ENCODE data around the gene FRMD4B. TPM values are rescaled to one million over a fixed set of nuclear protein-coding genes. Genes with fewer than 3 reads are reported as not detected.

FRMD4B gene
- total RNA-seq, 3 donors from 2014 or later = 26.0 to 29.4 (median 28.6) TPM

DNA sequence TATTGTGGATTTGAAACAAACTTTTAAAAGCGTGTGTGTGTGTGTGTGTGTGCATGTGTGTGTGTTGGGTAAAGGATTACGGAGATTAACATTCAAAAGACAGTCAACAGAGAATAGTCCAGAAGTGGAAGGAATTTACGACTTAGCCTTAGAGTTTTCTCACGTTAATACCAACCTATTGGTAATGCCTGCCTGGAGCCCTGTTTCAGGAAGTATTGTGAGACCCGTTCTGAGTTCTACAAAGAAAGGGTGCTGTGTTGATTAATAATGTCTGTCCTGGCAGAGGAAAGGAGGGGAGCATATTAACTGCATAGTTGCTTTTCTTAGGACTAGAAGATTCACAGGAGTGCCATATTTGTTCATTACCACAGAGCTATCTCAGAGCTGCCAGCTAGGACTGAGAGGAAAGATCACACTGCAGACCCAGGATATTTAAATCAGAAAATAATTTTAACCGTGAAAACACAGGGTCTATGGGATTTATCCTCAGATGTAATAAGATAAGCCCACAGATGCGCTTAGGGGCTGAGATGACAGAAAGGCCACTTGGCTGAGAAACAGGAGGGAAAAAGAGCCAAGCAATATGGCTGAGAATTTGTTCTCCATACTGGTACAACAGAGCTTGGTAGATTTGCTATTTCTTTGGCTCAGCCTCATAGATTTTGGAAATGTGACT is 40.5 kb upstream of the FRMD4B start:
- DNase-seq = no peak
- H3K4me3 ChIP-seq = no peak overlapping the region
- intact Hi-C loops (cut with DNase I, micrococcal nuclease) = loop anchor here in 1 of 2 donors (10.0 kb wide), 1 partner anchor 262 kb away; no protein-coding TSS in a partner anchor

DNA sequence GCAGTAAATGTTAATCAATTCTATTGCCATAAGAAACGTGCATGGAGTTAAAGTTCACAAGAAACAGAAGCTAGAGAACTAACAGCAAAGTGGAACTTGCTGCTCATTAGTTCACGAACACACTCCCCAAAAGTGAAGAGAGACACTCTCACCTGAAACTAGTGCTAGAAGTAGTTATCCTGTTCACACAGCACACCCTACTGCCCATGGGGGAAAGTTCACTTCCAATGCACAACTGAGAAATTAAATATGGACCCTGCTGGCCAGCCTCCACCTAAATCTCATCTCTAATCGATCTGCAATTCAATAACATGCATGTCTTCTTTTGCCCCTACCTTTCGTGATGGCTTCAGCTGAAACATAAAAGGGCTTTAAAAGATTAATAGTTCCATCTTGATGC is 39.4 kb upstream of the FRMD4B start:
- no peaks in the 10 kb centered on the region for H3K9me3 ChIP-seq
- peak; percentile 61 for ATAC-seq
- TF ChIP-seq, protein P1, sequence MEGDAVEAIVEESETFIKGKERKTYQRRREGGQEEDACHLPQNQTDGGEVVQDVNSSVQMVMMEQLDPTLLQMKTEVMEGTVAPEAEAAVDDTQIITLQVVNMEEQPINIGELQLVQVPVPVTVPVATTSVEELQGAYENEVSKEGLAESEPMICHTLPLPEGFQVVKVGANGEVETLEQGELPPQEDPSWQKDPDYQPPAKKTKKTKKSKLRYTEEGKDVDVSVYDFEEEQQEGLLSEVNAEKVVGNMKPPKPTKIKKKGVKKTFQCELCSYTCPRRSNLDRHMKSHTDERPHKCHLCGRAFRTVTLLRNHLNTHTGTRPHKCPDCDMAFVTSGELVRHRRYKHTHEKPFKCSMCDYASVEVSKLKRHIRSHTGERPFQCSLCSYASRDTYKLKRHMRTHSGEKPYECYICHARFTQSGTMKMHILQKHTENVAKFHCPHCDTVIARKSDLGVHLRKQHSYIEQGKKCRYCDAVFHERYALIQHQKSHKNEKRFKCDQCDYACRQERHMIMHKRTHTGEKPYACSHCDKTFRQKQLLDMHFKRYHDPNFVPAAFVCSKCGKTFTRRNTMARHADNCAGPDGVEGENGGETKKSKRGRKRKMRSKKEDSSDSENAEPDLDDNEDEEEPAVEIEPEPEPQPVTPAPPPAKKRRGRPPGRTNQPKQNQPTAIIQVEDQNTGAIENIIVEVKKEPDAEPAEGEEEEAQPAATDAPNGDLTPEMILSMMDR (IDR thresholded peaks at IDR 0.05) = no peak
- intact Hi-C loops (cut with DNase I, micrococcal nuclease) = loop anchor here in 1 of 2 donors (10.0 kb wide), 1 partner anchor 260 kb away; no protein-coding TSS in a partner anchor
- H3K36me3 ChIP-seq (ENCODE audit: low read depth) = no peaks in the 10 kb centered on the region
- H3K4me3 ChIP-seq = no peak overlapping the region
- H3K4me1 ChIP-seq (ENCODE audit: low read depth) = no peaks in the 10 kb centered on the region
- DNase-seq = peak in 1 of 3 donors; percentile 53

More for the DNA sequence above, 40.5 kb upstream of the FRMD4B start:
- no peaks in the 10 kb centered on the region for H3K9me3 ChIP-seq
- no peak for ATAC-seq
- H3K36me3 ChIP-seq (ENCODE audit: low read depth) = no peaks in the 10 kb centered on the region
- no peaks in the 10 kb centered on the region for H3K4me1 ChIP-seq (ENCODE audit: low read depth)
- TF ChIP-seq, protein P1 (IDR thresholded peaks at IDR 0.05) = no peak

DNA sequence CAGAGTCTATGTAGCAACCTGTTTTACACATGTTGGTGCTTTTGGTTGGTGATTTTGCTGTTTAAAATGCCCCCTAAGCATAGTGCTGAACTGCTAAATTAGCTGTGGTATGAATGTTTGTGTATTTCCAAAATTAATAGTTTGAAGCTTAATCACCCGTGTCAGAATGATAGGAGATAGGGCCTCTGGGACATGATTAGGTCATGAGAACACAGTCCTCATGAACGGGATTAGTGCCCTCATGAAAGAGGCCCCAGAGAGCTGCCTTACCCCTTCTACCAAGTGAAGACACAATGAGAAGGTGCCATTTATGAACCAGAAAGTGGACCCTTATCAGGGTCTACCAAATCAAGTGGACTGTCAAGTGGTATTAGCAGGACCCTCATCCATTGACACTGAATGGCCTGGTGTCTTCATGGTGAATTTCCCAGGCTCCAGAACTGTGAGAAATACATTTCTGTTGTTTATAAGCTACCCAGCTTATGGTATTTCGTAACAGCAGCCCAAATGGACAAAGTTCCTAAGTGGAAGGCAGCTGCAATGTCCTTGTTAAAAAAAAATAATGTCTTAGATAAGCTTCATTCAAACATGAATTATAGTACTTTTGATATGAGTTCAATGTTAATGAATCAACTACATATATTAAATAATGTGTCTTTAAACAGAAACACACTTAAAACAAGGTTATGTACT is 37.7 kb upstream of the FRMD4B start:
- intact Hi-C loops (cut with DNase I, micrococcal nuclease) = loop anchor here in 1 of 2 donors (10.0 kb wide), 1 partner anchor 259 kb away; no protein-coding TSS in a partner anchor
- H3K4me1 ChIP-seq (ENCODE audit: low read depth) = no peaks in the 10 kb centered on the region
- TF ChIP-seq, protein P1 (IDR thresholded peaks at IDR 0.05) = no peak
- no peak for ATAC-seq
- DNase-seq = no peak
- H3K4me3 ChIP-seq = no peak overlapping the region
- no peaks in the 10 kb centered on the region for H3K36me3 ChIP-seq (ENCODE audit: low read depth)
- no peaks in the 10 kb centered on the region for H3K9me3 ChIP-seq

DNA sequence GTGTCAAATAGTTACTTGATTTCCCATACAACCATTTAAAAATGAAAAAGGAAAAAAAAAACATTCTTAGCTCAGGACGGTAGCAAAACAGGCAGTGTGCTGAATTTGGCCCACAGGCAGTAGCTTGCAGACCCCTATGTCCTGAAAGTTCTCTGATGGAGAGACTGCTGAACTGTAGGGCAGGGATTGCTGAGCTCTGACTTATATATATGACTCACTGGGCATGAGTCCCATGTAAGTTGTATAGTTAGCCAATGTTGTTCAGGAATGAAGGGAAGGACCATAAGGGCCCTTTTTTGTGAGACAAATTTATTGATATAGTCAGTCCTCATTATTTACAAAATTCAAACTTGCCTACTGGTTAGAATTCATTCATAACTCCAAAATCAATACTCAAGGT is 36.9 kb upstream of the FRMD4B start:
- no peaks in the 10 kb centered on the region for H3K4me1 ChIP-seq (ENCODE audit: low read depth)
- H3K4me3 ChIP-seq = no peak overlapping the region
- H3K36me3 ChIP-seq (ENCODE audit: low read depth) = no peaks in the 10 kb centered on the region
- ATAC-seq (no peak), DNase-seq (no peak)
- TF ChIP-seq, protein P1 (IDR thresholded peaks at IDR 0.05) = no peak
- no peaks in the 10 kb centered on the region for H3K9me3 ChIP-seq
- intact Hi-C loops (cut with DNase I, micrococcal nuclease) = loop anchor here in 1 of 2 donors (10.0 kb wide), 1 partner anchor 258 kb away; no protein-coding TSS in a partner anchor

DNA sequence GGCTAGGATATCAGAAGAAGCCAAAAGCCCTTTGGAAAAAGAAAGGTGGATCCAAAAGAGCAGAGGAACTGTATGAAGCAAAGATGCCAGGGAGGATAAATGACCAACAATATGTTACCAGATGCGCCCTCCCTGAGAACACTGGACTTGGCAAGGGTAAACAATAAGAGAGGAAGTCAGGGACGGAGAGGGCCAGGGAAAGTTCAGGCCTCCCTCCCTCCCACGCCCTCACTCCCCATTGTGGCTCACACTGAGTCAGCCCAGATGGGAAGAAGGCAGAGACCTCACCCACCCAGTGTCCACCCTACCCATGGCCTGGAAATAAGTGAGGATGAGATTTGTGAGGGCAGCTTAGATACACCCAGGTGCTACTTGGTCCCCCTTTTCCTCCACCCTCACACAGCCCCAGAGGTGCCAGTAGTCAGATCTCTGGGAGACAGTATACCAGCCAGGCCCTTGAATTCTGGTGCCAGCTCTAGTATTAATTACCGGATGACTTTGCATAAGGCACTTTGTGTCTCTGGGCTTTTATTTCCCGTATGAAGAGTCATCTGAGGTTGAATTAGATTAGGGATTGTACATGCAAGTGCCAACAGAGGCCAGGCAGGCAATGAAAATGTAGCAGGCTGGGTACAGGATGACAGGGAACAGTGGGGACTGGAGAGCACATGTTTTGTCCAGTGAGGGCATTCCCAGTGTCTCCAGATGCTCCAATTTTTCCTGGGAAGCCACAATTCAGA is 35.1 kb upstream of the FRMD4B start:
- ATAC-seq (peak; percentile 43), DNase-seq (no peak)
- no peaks in the 10 kb centered on the region for H3K4me1 ChIP-seq (ENCODE audit: low read depth)
- no peak overlapping the region for H3K4me3 ChIP-seq
- intact Hi-C loops (cut with DNase I, micrococcal nuclease) = loop anchor here in 1 of 2 donors (10.0 kb wide), 1 partner anchor 256 kb away; no protein-coding TSS in a partner anchor
- H3K36me3 ChIP-seq (ENCODE audit: low read depth) = no peaks in the 10 kb centered on the region
- TF ChIP-seq, protein P1 (IDR thresholded peaks at IDR 0.05) = no peak
- H3K9me3 ChIP-seq = no peaks in the 10 kb centered on the region

All from mucosa of descending colon (tissue), 3 donors.